A549 (cell line): ENCODE results near the gene OSER1. TPM values are rescaled to one million over a fixed set of nuclear protein-coding genes. Genes with fewer than 3 reads are reported as not detected.

Experiments
- ATAC-seq, 2 experiments: fragments of 200-7000 bp in 1 of 2; fragments of >200 bp in 1 of 2; cut with Nextera tagmentation in 1 of 2; cut with Tn5 transposase in 1 of 2; 3 replicates each; pipeline versions ENCODE4 v1.8.0 to v1.9.1; 2018 to 2020; ENCODE audit warnings: mild to moderate bottlenecking in 1 of 2, moderate library complexity in 1 of 2
- CTCF ChIA-PET: fragments of 300-600 bp; sonication (Branson Sonifier 250); formaldehyde crosslinking; extraction: SDS; loops from one replicate; lab custom pipeline; 2021; ENCODE audit warnings: antibody characterized with exemption, inconsistent platforms; lab: Yijun Ruan, JAX
- POLR2A ChIA-PET: fragments of 350-600 bp; formaldehyde crosslinking; extraction: SDS; loops from one replicate; lab custom pipeline; 2021; ENCODE audit warnings: antibody characterized with exemption, inconsistent platforms; lab: Yijun Ruan, JAX
- DNase-seq, 2 experiments: peaks; one replicate each; pipeline versions ENCODE4 v3.0.0 to v3.0.0-alpha.2; 2011 to 2016; ENCODE audit warnings: low read depth in 1 of 2, low spot score in 1 of 2
- FAIRE-seq: peaks from 2 replicates; lab custom pipeline; 2011; peaks lifted over from hg19 to GRCh38; lab: Jason Lieb, UNC
- H3K27ac ChIP-seq, 2 experiments: fragments of >200 bp; sonication (Bioruptor Twin); formaldehyde crosslinking; 3 replicates each; pipeline ENCODE4 v1.5.1; 2016 to 2017
- H3K4me1 ChIP-seq: fragments of >200 bp; sonication (Bioruptor Twin); formaldehyde crosslinking; 3 replicates; pipeline ENCODE4 v1.6.1; 2016
- H3K4me2 ChIP-seq: fragments of >200 bp; sonication (Bioruptor Twin); formaldehyde crosslinking; 3 replicates; pipeline ENCODE4 v1.6.1; 2016
- H3K4me3 ChIP-seq: fragments of >200 bp; sonication (Bioruptor Twin); formaldehyde crosslinking; 3 replicates; pipeline ENCODE4 v1.5.1; 2016
- H3K9me3 ChIP-seq: fragments of >200 bp; sonication (Bioruptor Twin); formaldehyde crosslinking; 3 replicates; pipeline ENCODE4 v1.6.1; 2016
- BHLHE40 ChIP-seq: IDR thresholded peaks from 2 replicates; pipeline ENCODE4 v1.6.1; 2012; ENCODE audit warnings: low read depth, low read length, inconsistent platforms
- CHD2 ChIP-seq: fragments of 150-350 bp; IDR thresholded peaks from 2 replicates; pipeline ENCODE4 v1.6.1; 2014; ENCODE audit warnings: low read length; ENCODE audit not compliant: partially characterized antibody
- EP300 ChIP-seq, 2 experiments: fragments of >200 bp; sonication (Bioruptor Twin); formaldehyde crosslinking; IDR thresholded peaks; 2 replicates in 1 of 2; 3 replicates in 1 of 2; pipeline ENCODE4 v1.6.1; 2016 to 2017
- FOSB ChIP-seq: fragments of 250-450 bp; sonication (Bioruptor Pico); IDR thresholded peaks from 2 replicates; pipeline ENCODE4 v1.5.0; 2020; ENCODE audit warnings: mild to moderate bottlenecking, moderate library complexity
- FOSL2 ChIP-seq, 2 experiments: fragments of 450-650 bp in 1 of 2; fragments of >200 bp in 1 of 2; sonication (Bioruptor Twin) in 1 of 2; formaldehyde crosslinking; IDR thresholded peaks; 2 replicates each; pipeline versions ENCODE4 v1.5.0 to v1.6.1; 2016 to 2020; ENCODE audit warnings: mild to moderate bottlenecking in 1 of 2, moderate library complexity in 1 of 2
- GATA3 ChIP-seq: IDR thresholded peaks from 2 replicates; pipeline ENCODE4 v1.6.1; 2012; ENCODE audit warnings: borderline replicate concordance
- HEYL ChIP-seq: fragments of 250-450 bp; sonication (Bioruptor Pico); IDR thresholded peaks from 2 replicates; pipeline ENCODE4 v1.8.0; 2021; ENCODE audit warnings: mild to moderate bottlenecking, moderate library complexity
- HOXB5 ChIP-seq: fragments of 250-450 bp; sonication (Bioruptor Pico); IDR thresholded peaks from 2 replicates; pipeline ENCODE4 v1.5.0; 2020; ENCODE audit warnings: mild to moderate bottlenecking, moderate library complexity
- JUNB ChIP-seq: fragments of >200 bp; sonication (Bioruptor Twin); formaldehyde crosslinking; IDR thresholded peaks from 2 replicates; pipeline ENCODE4 v1.6.1; 2016
- KDM5A ChIP-seq: fragments of 200-600 bp; sonication (generic); IDR thresholded peaks from 2 replicates; pipeline ENCODE4 v1.6.1; 2016; ENCODE audit warnings: antibody characterized with exemption, mild to moderate bottlenecking
- MAZ ChIP-seq: fragments of 150-350 bp; IDR thresholded peaks from 2 replicates; pipeline ENCODE4 v1.6.1; 2014; ENCODE audit warnings: antibody characterized with exemption, low read depth, low read length, borderline replicate concordance
- MYC ChIP-seq: IDR thresholded peaks from 2 replicates; pipeline ENCODE4 v1.6.1; 2012; ENCODE audit warnings: mild to moderate bottlenecking, inconsistent platforms, low read length, improper control_type of control experiment, borderline replicate concordance
- NR3C1 ChIP-seq: fragments of >200 bp; sonication (Bioruptor Twin); formaldehyde crosslinking; IDR thresholded peaks from 3 replicates; pipeline ENCODE4 v1.6.1; 2017
- PHF8 ChIP-seq: fragments of 200-600 bp; sonication (generic); IDR thresholded peaks from 2 replicates; pipeline ENCODE4 v1.6.1; 2016; ENCODE audit warnings: low read depth, mild to moderate bottlenecking, antibody characterized with exemption, moderate library complexity, borderline replicate concordance
- POLR2AphosphoS2 ChIP-seq: conservative IDR thresholded peaks from 2 replicates; pipeline ENCODE4 v1.6.1; 2012; ENCODE audit warnings: low read length, improper control_type of control experiment, inconsistent platforms
- RARB ChIP-seq: fragments of 250-450 bp; sonication (Bioruptor Pico); IDR thresholded peaks from 2 replicates; pipeline ENCODE4 v1.8.0; 2021; ENCODE audit warnings: mild to moderate bottlenecking, moderate library complexity
- RNF2 ChIP-seq: fragments of 200-600 bp; sonication (generic); IDR thresholded peaks from 2 replicates; pipeline ENCODE4 v1.6.1; 2016; ENCODE audit warnings: low read depth, mild to moderate bottlenecking, antibody characterized with exemption, moderate library complexity, borderline replicate concordance
- SREBF2 ChIP-seq: fragments of 450-650 bp; IDR thresholded peaks from 2 replicates; pipeline ENCODE4 v1.6.1; 2014; ENCODE audit warnings: mild to moderate bottlenecking, moderate library complexity
- ZFP36 ChIP-seq: fragments of 450-650 bp; IDR thresholded peaks from 2 replicates; pipeline ENCODE4 v1.6.1; 2014; ENCODE audit warnings: borderline replicate concordance; ENCODE audit not compliant: partially characterized antibody
- ZSCAN20 ChIP-seq: fragments of 250-450 bp; sonication (Bioruptor Pico); IDR thresholded peaks from 2 replicates; pipeline ENCODE4 v1.8.0; 2022; ENCODE audit warnings: mild to moderate bottlenecking, moderate library complexity
- WGBS: methylation state at CpG from one replicate; pipeline ENCODE4 v1.1.6; 2017; ENCODE audit errors: missing lambda C conversion rate; 5-methylcytosine and 5-hydroxymethylcytosine counted together
- polyA plus RNA-seq, 4 experiments: library from polyadenylated mRNA; depleted of rRNA in 3 of 4; stranded (reverse); fragments of >200 nt; fragmentation: RNase III in 1 of 4; extraction: RNeasy Plus Mini Kit Qiagen cat#74134 plus additional on column Dnase treatment in 1 of 4; gene quantifications; 2 replicates in 3 of 4; 3 replicates in 1 of 4; pipeline ENCODE4 v1.2.3, GENCODE V29; 2011 to 2017
- TF ChIP-seq, protein P1 (sequence below): fragments of >200 bp; sonication (Bioruptor Twin); formaldehyde crosslinking; IDR thresholded peaks from 2 replicates; pipeline ENCODE4 v1.6.1; 2016
- TF ChIP-seq, protein P2 (sequence below): IDR thresholded peaks from 2 replicates; pipeline ENCODE4 v1.6.1; 2012
- TF ChIP-seq, protein P3 (sequence below): fragments of 450-650 bp; IDR thresholded peaks from 2 replicates; pipeline ENCODE4 v1.6.1; 2014; ENCODE audit warnings: antibody characterized with exemption
- TF ChIP-seq, protein P4 (sequence below): fragments of 200-600 bp; sonication (generic); IDR thresholded peaks from 2 replicates; pipeline ENCODE4 v1.6.1; 2016; ENCODE audit warnings: antibody characterized with exemption, mild to moderate bottlenecking, moderate library complexity
- TF ChIP-seq, protein P5 (sequence below): fragments of >200 bp; sonication (Bioruptor Twin); formaldehyde crosslinking; IDR thresholded peaks from 3 replicates; pipeline ENCODE4 v1.5.1; 2016

OSER1 gene
- polyA plus RNA-seq, 2 of the 4 experiments (the other 2 are of a cell fraction) = 47.5 to 62.6 TPM

DNA sequence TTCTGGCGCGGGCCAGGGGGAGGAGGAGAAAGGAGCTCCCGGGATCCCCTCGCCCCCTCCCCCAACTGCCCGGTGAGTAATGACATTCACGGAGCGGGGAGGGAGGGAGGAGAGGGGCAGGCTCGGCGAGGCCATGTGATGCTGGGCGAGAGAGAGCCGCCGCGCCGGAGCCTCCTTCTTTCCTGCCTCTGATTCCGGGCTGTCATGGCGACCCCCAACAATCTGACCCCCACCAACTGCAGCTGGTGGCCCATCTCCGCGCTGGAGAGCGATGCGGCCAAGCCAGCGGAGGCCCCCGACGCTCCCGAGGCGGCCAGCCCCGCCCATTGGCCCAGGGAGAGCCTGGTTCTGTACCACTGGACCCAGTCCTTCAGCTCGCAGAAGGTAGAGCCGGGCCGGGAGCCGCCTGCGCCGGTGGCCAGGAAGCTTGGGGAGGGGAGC is 36.6 kb upstream of the OSER1 start, which contains the start of gene GDAP1L1:
GDAP1L1 (plus strand) TSS at position 178 of the 441 bp plus-strand sequence; CDS start at position 205, 27 bp downstream.
- CTCF ChIA-PET = interaction anchor here (0.8 to 1.8 kb wide), 11 partner anchors 8 to 581 kb away, joined by 3 to 7 read pairs (median 3); partner anchors contain the start of gene FITM2

DNA sequence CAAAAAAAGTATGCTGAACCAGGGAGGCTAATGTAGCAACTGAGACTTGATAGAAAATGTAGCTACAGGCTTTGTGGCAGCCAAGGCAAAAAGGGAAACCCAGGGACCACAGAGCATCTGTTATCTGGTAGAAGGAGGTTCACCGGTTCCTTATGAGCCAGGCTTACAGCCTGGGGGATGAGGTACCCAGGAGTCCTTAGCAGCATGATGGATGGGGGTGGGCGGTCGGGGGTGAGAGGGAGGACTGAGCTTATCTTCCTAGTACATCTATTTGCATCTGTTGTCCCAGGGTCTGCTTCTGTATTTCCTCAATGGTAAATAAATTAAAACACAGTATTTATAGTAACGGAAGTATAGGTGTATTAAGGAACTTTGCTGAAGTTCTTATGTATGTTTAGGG is 35.4 kb upstream of the OSER1 start:
- FAIRE-seq = no peak
- 29% methylated on average over 4 of the region's 4 CpGs for WGBS
- no peak for DNase-seq
- Histone ChIP-seq H3K27ac (no peak overlapping the region), H3K4me3 (no peak overlapping the region), H3K9me3 (no peaks in the 10 kb centered on the region), H3K4me2 (no peak overlapping the region), H3K4me1 (no peaks in the 10 kb centered on the region)
- ChIA-PET POLR2A (no interaction called here), CTCF (interaction anchor here (0.8 to 1.8 kb wide), 5 partner anchors 12 to 130 kb away, joined by 3 to 7 read pairs (median 4); partner anchors contain the start of gene FITM2)
- TF ChIP-seq, protein P1, sequence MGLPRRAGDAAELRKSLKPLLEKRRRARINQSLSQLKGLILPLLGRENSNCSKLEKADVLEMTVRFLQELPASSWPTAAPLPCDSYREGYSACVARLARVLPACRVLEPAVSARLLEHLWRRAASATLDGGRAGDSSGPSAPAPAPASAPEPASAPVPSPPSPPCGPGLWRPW = no peak
- TF ChIP-seq POLR2AphosphoS2 (no peak), CHD2 (no peak), RARB (CRISPR knock-in tag) (no peak), HEYL (CRISPR knock-in tag) (no peak), JUNB (no peak), FOSL2 (IDR thresholded peaks at IDR 0.05) (no peak), FOSL2 (CRISPR knock-in tag; IDR thresholded peaks at IDR 0.05) (no peak), ZFP36 (no peak), PHF8 (no peak), FOSB (CRISPR knock-in tag) (no peak), MYC (no peak)
- TF ChIP-seq, protein P2, sequence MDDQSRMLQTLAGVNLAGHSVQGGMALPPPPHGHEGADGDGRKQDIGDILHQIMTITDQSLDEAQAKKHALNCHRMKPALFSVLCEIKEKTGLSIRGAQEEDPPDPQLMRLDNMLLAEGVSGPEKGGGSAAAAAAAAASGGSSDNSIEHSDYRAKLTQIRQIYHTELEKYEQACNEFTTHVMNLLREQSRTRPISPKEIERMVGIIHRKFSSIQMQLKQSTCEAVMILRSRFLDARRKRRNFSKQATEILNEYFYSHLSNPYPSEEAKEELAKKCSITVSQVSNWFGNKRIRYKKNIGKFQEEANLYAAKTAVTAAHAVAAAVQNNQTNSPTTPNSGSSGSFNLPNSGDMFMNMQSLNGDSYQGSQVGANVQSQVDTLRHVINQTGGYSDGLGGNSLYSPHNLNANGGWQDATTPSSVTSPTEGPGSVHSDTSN = no peak
- no peak for ATAC-seq

More for the DNA sequence above, 36.6 kb upstream of the OSER1 start, which contains the start of gene GDAP1L1:
- H3K9me3 ChIP-seq = no peaks in the 10 kb centered on the region
- 45% methylated on average over 26 of the region's 32 CpGs for WGBS
- H3K4me2 ChIP-seq = no peak within 1 kb of the TSS
- no peak for ATAC-seq
- H3K4me3 ChIP-seq = no peak within 1 kb of the TSS
- no peaks in the 10 kb centered on the region for H3K4me1 ChIP-seq
- POLR2A ChIA-PET = interaction anchor here (0.6 kb wide), 1 partner anchor 37 kb away, joined by 3 read pairs; no protein-coding TSS in a partner anchor
- no peak for DNase-seq
- FAIRE-seq = no peak
- no peak for TF ChIP-seq KDM5A
- no peak for TF ChIP-seq ZSCAN20 (CRISPR knock-in tag)
- no peak for TF ChIP-seq POLR2AphosphoS2
- TF ChIP-seq BHLHE40 = no peak
- TF ChIP-seq, protein P3, sequence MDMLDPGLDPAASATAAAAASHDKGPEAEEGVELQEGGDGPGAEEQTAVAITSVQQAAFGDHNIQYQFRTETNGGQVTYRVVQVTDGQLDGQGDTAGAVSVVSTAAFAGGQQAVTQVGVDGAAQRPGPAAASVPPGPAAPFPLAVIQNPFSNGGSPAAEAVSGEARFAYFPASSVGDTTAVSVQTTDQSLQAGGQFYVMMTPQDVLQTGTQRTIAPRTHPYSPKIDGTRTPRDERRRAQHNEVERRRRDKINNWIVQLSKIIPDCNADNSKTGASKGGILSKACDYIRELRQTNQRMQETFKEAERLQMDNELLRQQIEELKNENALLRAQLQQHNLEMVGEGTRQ = no peak
- no peak for TF ChIP-seq PHF8
- TF ChIP-seq FOSL2 (IDR thresholded peaks at IDR 0.05) = no peak
- no peak for TF ChIP-seq FOSL2 (CRISPR knock-in tag; IDR thresholded peaks at IDR 0.05)
- TF ChIP-seq EP300 (IDR thresholded peaks at IDR 0.05) = no peak
- TF ChIP-seq HOXB5 = no peak
- TF ChIP-seq RNF2 = no peak
- TF ChIP-seq MAZ = no peak
- no peak for TF ChIP-seq FOSB (CRISPR knock-in tag)
- no peak for TF ChIP-seq ZFP36
- TF ChIP-seq, protein P4, sequence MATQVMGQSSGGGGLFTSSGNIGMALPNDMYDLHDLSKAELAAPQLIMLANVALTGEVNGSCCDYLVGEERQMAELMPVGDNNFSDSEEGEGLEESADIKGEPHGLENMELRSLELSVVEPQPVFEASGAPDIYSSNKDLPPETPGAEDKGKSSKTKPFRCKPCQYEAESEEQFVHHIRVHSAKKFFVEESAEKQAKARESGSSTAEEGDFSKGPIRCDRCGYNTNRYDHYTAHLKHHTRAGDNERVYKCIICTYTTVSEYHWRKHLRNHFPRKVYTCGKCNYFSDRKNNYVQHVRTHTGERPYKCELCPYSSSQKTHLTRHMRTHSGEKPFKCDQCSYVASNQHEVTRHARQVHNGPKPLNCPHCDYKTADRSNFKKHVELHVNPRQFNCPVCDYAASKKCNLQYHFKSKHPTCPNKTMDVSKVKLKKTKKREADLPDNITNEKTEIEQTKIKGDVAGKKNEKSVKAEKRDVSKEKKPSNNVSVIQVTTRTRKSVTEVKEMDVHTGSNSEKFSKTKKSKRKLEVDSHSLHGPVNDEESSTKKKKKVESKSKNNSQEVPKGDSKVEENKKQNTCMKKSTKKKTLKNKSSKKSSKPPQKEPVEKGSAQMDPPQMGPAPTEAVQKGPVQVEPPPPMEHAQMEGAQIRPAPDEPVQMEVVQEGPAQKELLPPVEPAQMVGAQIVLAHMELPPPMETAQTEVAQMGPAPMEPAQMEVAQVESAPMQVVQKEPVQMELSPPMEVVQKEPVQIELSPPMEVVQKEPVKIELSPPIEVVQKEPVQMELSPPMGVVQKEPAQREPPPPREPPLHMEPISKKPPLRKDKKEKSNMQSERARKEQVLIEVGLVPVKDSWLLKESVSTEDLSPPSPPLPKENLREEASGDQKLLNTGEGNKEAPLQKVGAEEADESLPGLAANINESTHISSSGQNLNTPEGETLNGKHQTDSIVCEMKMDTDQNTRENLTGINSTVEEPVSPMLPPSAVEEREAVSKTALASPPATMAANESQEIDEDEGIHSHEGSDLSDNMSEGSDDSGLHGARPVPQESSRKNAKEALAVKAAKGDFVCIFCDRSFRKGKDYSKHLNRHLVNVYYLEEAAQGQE = no peak
- TF ChIP-seq, protein P5, sequence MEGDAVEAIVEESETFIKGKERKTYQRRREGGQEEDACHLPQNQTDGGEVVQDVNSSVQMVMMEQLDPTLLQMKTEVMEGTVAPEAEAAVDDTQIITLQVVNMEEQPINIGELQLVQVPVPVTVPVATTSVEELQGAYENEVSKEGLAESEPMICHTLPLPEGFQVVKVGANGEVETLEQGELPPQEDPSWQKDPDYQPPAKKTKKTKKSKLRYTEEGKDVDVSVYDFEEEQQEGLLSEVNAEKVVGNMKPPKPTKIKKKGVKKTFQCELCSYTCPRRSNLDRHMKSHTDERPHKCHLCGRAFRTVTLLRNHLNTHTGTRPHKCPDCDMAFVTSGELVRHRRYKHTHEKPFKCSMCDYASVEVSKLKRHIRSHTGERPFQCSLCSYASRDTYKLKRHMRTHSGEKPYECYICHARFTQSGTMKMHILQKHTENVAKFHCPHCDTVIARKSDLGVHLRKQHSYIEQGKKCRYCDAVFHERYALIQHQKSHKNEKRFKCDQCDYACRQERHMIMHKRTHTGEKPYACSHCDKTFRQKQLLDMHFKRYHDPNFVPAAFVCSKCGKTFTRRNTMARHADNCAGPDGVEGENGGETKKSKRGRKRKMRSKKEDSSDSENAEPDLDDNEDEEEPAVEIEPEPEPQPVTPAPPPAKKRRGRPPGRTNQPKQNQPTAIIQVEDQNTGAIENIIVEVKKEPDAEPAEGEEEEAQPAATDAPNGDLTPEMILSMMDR = no peak
- TF ChIP-seq, protein P2 = no peak
- TF ChIP-seq NR3C1 = no peak
- TF ChIP-seq JUNB = no peak
- no peak for TF ChIP-seq GATA3
- TF ChIP-seq SREBF2 = no peak
- no peak within 1 kb of the TSS for H3K27ac ChIP-seq
